ENCODE data around the gene CDH23. TPM values are rescaled to one million over a fixed set of nuclear protein-coding genes. Genes with fewer than 3 reads are reported as not detected.

CDH23 gene
- total and polyA plus RNA-seq, 2 of the 8 experiments (the other 6 are each of a cell fraction or from before 2014, with no cell fraction given) = 1.9 to 4.9 TPM

- TF ChIP-seq CHD7 (IDR thresholded peaks at IDR 0.05; ENCODE audit: insufficient replicate concordance, low read length) (no peak), USF2 (IDR thresholded peaks at IDR 0.05; ENCODE audit: low read length) (no peak), MAX (IDR thresholded peaks at IDR 0.05) (no peak), EZH2 (IDR thresholded peaks at IDR 0.05; ENCODE audit: low read depth, low read length, severe bottlenecking) (no peak), CBX5 (IDR thresholded peaks at IDR 0.05; ENCODE audit: low read depth, low read length) (no peak), SIN3A (conservative IDR thresholded peaks at IDR 0.05 in 1 of 2, IDR thresholded peaks at IDR 0.05 in 1 of 2; ENCODE audit: low read depth in 1 of 2, low read length in 2 of 2) (no peak), KDM1A (IDR thresholded peaks at IDR 0.05; ENCODE audit: borderline replicate concordance, low read length) (no peak), E2F6 (IDR thresholded peaks at IDR 0.05) (no peak), HDAC6 (IDR thresholded peaks at IDR 0.05; ENCODE audit: low read depth, low read length) (no peak)
Measured at GRCh38 chr10:71789871-71790270, 393.2 kb downstream of the CDH23 start (continued).
